Stimulated activated CD8-positive, alpha-beta memory T cell treated with anti-CD3 and anti-CD28 coated beads, Interleukin-15, amount 100 ng/mL, for 4 hours (primary cell): Measurements from ENCODE around the gene HOXD9.

Experiments used
- DNase-seq, 2 donors: peaks; one replicate each; pipeline ENCODE4 v3.0.0-alpha.2; 2020; ENCODE audit warnings: low read depth in 2 of 2

Gene HOXD9

DNA sequence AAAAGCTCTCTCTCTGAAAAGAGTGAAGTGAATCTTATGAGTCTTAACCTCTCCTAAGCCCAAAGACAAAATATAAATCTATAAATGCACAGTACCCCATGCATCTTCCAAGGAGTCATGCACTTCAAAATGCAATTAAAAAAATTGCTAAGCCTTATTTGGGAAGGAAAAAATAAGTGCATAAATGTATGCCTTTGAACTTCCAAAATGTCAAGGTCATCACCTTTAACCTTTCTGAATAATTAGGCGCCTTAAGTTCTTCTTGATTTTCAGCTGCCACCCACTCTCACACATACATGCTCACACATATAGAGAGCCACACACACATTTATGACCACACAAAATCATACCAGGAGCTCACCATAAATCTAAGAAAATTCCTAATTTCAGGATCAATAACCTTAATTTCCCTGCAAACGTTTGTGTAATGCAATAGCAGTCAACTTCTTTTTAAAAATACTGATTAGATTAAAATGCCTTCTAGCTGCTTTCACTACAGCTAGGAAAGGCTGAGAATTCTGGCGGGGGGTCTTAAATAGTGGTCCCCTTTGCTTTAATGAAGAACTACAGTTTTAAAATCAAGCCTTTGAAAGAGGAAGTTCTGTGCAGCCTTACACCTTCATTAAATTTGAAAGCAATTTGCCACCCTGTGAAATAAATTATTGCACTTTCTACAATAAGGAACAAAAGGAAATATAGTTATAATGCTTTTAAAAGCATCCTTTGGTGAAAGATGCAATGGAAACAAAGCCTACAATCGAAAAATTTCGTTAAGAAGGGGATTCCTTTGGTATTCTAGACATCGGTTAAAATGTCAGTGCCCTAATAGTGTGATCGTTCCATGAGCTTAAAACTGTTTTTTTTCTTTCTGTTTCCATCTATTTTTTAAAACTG, 11.9 kb upstream of the HOXD9 start:
- DNase-seq, result no peak

DNA sequence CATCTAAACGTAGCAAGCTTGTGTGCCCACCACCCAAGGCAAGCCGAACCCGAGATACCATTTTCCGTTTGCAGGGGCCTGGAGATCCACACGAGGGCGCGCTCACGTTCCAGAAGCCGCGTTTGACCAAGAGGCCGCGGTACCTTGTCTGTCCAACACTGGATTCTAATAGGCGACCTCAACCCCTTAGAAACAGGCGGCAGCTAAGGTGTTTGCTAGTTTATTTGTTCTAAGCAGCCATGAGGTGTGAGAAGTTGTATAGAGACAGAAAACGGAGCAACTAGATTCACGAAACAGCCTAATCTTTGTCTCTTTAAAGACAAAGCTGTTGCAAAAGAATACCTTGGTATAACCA, 11.2 kb upstream of the HOXD9 start:
- no peak for DNase-seq

DNA sequence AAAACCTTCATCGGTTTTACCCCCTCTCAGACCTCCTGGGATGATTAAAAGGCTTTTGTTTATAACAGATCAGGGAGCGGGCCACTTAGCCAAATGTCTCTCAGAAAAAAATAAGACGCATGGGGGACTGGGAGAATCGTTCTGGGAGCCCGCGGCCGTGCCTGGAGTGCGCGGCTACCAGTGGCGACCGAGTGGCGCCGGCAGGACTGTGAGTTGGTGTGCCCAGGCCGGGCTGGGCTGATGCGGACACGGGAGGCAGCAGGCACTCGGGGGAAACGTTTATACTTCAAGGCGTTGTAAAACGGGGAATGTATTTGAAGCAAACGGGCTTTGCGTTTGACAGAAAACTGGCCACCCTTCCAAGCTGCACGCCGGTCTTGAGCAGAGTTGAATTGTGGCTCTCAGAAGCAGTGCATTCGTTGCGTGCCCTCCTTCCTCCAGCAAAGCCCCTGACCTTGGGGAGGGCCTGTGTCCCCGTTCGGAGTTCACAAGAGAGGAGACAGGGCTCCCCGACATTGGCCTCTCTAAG, 10.6 kb upstream of the HOXD9 start:
- DNase-seq, result no peak

DNA sequence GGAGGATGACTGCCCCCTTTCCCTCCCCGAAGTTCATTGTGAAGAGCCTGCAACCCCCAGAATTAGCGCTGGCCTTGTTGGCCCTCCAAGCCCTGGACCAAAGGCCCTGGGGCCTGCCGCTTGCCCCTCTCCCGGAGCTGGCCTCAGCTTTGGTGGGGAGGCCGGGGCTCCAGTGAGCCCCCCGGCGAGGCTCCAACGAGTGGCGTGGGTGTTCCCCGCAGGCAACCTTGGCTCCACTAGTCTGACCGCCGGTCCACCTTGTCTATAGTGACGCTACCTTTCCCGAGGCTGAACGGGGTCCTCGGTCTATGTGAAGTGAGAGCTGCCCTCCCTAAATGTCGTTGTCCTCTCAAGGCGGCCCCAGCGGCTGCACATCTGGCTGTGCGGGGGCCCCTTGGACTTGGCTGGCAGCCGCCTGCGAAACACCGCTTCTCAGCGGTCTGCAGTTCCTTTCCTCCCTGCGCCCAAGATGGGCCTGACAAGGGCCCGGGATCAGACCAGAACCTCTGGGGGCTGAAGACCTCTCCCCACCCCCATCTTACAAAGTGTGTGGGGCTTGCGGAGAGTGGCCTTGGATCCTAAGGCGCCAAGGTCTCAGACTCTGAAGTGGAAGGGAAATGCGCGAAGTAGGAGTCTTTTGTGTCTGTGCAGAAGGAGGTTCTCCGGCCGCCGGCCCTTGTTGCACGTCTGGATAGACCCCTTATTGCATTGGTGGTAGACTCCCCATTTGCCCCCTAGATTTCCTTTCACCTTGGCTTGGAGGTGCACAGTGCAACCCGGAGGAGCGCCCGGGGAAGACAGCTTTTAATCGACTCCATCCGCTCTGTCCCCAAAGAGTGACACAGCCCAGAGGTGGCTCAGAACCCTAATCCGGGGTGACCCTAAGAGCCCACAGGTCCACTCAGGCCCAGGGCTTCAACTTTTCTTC, 9.9 kb upstream of the HOXD9 start:
- no peak for DNase-seq

DNA sequence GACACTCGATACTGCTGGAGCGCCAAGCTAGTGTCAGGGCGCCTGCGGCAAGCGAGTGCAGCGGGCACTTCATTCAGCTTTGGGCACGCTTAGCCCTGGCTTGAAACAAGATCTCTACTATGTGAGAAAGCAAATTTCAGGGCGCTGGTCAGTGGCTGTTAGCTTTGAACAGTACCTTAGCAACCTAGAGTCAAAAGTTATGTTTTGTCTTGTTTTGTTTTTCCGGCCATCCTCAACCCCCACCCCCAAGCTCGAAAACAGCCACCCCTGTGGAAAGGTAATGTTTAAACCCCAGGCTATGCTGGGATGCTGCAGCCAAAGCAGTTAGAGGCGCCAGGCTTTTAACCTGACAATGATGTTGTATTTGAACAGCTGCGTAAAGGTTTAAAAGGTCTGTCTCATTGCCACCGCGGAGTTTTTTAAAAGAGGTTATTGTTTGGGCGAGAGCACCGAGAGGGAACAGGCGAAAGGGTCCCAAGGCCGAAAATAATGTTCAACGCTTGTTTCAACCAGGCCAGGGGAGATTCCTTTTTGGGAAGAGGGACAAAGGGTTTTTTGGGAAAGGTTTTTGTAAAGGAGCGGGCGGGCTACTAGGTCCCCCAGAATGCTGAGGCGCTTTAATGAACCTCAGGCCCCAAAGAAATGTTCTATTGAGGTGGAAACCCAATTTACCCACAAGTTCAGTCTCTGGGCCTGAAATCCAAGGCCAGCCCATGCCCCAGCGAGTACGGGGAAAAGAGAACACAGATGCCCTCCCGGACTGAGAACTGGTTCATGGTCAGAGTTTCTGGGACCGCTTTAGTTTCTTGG, 8.2 kb upstream of the HOXD9 start:
- no peak for DNase-seq

DNA sequence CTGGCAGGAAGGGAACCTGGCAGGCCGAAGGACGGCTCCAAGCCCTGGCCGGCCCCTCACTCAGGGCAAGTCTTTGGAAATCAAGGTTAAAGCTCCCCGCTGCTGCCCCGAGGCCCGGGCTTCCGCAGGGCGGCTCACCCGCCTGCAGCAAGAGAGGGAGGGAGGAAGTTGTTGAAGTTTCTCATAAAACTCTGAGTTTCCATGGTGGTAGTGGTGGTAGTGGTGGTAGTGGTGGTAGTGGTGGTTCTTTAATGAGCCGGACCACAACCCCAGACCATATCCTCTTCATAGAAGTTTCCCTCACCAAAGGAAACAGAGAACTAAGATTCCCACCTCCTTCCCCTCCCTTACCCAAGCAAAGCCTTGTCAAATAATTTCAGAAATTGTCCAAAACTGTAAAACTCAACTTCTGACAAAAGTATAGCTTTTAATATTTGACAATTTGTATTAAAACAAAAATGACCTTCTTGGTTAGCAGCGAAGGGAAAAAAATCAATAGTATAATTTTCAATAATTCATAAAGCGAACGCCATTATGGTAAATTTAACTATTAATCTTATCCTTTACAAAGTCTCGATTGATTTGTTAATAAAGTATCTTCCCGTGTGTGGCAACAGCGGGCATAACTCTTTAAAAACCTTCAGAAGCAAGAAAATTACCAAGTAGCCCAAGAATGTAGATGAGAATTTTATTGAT, 7.4 kb upstream of the HOXD9 start:
- no peak for DNase-seq

DNA sequence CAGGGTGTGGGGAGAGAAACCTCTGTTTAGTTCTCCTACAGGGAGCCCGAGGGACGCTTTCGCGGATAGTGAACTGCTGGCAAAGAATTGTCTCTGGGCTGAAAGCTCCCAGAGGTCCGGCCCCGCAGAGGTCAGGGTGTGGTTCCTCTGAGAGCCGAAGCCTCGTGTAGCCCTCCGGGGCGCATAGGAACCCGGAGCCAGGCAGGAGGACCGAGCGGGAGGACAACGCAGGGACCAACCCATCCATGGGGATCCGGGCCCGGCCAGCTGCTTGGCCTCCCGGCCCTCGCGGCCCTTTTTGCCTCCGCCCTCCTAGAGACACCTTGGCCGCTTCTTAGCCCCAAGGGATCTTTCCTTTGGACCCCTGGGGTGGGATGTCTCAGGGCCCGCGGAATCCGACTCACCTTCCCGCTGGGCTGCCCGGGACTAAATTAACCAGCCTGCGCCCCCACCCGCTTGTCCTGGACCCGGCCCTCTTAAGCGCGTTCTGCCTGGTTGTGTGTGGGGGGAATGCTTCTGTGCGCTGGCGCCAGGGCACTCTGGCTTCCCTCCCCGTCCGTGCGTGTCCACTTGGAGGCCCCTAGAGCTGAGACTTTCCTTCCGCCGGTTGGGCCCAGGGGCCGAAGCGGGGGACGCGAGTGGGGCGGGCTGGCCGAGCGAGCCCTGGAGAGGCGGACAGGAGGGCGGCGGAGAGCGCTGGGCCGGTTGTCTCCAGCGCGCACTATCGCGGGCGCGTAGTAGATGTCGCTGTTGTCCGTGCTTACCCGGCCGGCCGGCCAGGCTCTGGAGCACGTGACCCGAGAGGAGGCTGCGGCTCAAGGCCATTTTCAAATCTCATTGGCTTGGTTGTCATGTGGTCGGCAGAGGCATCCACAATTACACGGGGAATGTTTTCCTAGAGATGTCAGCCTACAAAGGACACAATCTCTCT, 6.4 kb upstream of the HOXD9 start, which contains the start of gene HOXD10:
Gene HOXD10, plus strand, starts transcription at position 896 of the 931 bp plus-strand sequence. CDS start 56 bp downstream, outside the sequence.
- no peak for DNase-seq

DNA sequence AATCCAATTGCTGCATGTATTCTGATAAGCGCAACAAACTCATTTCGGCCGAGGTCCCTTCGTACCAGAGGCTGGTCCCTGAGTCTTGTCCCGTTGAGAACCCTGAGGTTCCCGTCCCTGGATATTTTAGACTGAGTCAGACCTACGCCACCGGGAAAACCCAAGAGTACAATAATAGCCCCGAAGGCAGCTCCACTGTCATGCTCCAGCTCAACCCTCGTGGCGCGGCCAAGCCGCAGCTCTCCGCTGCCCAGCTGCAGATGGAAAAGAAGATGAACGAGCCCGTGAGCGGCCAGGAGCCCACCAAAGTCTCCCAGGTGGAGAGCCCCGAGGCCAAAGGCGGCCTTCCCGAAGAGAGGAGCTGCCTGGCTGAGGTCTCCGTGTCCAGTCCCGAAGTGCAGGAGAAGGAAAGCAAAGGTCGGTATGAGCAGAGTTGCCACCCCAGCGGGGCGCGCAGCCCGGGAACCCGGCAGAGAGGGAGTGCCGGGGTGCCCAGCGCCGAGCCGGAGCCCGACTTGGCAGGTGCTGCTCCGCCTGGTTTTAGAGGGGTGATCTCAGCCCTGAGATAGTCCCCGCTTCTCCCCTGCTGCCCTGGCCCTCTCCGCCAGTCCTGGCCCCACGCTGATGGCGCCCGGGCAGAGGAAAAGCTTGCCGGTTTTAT, 5.2 kb upstream of the HOXD9 start:
- no peak for DNase-seq

DNA sequence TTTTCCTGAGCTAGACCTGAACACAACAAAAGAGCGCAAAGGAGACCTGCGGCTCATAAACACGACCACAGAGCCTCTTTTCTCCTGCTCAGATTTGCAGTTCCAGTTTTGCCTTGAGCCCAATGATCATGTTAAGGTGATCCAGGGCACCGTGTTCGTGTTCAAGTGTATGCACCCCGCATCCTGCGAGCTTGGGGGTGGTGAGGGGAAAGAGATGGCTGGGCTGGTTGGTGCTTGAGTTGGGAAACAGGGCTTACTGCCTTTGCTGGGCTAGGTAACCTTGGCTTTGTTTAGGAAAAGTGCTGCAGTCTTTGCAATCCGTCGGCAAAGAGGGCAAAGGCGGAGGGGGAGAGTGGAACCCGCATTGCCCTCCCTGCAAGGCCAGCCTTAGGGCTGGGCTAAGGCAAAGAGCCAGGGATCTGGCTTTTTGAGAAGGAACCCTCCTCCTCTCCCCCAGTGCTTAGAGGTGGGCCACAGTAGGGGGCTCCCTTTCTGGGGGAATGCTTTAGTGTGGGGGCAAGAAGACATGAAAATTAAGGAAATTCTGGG, 4.6 kb upstream of the HOXD9 start:
- no peak for DNase-seq

DNA sequence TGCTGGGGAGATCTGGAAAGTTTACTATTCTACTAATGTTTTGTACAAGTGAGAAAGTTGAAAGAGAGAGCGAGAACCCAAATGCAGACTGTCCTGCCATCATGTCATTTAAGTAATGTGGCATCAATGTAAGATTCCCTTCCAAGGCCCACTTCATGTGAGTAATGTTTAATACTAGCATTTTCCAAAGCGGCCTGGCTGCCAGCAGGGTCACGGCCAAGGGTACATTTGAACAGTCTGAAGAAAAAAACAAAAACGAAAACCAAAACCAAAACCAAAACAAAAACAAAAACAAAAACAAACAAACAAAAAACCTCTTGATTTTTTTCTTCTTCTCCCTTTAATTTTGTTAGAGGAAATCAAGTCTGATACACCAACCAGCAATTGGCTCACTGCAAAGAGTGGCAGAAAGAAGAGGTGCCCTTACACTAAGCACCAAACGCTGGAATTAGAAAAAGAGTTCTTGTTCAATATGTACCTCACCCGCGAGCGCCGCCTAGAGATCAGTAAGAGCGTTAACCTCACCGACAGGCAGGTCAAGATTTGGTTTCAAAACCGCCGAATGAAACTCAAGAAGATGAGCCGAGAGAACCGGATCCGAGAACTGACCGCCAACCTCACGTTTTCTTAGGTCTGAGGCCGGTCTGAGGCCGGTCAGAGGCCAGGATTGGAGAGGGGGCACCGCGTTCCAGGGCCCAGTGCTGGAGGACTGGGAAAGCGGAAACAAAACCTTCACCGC, 3.7 kb upstream of the HOXD9 start:
- DNase-seq, result no peak

DNA sequence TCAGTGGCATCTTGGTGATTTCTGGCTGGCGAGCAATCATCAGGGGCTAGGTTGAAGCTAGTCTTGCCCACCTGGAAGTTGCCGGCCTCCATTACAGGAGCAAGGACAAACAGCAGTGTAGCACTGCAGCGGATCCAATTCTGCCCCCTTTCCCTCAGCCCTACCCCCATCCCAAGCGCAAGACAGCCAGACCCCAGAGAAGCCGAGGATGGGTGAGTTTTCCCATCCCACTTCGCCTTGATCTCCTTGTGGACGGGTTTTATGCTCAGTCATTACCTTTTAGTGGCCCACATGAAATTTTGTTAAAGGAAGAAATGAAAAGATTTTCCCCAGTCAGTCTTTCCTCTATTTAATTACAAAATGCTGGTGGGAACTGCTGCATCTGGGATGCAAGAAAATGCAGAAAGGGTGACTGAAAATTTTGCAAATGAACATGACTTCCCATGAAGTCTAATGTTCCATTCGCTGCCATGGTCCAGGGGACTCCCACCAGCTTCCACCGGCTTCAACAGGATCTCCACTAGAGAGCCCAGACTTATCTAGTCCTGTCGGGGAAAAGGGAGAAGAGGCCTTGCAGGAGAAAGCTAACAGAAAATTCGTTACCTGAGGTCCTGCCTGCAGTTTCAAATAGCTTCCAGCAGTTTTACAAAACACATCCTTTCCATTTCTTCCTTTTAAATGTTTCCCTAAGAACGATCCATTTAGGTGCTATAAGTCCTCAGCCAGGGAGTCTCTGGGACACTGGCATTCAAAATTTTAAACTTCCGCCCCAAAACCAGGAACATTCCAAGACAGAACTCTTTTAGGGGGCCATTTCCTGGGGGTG, 1.9 kb upstream of the HOXD9 start:
- DNase-seq, result no peak

DNA sequence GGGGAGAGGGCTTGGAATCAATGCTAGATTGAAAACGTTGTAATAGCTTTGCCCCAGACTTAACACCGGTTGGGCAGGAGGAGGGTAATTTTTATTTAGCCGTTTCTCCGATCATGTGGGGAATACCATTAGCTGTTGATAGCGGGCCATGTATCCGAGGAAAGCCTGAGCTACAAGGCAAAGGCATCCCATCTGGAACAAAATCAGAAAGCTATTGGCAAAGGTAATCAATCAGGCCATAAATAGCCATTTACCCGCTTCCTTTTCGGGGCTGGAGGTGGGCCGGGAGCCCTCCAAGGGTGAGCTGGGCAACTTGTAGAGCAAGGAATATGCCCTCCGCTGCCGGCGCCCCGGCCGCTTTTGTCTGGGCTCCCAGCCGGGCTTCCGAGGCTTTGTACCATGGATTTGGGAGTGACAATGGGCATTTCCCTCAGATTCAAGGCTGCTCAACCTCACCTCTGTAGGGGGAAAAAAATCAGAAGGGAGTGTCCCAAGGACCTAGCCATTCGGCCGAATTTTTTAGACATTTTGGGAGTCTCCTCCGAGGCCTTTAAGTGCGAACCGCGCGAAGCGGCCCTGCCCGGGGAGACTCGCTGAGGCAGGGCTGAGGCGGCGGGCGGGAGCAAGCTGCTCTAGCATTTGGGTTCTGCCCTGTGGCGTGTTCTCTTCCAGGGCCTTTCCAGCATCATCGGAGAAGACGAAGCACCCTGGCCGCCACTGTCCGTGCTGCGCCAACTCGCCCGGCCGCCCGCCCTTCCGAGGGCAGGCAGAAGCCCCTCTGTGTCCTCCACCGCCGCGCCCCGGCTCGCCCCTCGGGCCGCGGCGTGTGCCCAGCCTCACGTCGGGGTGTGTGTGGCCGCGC, 1.1 kb upstream of the HOXD9 start:
- DNase-seq, result no peak

DNA sequence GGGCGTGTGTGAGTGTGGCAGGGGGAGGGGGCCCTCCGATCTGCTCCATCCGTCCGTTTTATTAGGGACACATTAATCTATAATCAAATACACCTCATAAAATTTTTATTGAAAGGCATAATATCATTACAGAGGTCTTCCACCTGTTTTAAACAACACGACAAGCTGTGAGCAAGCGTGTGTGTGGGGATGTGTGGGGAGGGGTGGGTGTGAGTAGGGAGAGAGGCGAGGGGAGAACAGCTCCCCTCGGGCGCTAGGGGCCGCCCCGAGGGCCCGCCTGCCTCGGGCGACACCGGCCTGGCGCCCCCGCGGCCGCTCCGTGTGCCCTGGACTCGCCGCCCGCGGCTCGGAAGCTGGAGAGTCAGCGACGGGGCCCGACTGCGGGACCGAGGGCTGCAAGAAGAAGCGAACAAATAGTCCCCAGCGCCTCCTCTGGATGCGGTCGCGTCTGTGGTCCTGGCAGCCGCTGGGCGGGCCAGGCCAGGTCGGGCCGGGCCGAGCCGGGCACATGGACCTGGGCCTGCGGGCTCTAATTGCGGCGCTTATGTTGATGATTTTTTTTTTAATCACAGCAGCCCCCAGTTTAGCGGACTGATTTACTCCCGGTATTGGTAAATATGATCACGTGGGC, 352 bp upstream of the HOXD9 start:
- DNase-seq, result no peak

DNA sequence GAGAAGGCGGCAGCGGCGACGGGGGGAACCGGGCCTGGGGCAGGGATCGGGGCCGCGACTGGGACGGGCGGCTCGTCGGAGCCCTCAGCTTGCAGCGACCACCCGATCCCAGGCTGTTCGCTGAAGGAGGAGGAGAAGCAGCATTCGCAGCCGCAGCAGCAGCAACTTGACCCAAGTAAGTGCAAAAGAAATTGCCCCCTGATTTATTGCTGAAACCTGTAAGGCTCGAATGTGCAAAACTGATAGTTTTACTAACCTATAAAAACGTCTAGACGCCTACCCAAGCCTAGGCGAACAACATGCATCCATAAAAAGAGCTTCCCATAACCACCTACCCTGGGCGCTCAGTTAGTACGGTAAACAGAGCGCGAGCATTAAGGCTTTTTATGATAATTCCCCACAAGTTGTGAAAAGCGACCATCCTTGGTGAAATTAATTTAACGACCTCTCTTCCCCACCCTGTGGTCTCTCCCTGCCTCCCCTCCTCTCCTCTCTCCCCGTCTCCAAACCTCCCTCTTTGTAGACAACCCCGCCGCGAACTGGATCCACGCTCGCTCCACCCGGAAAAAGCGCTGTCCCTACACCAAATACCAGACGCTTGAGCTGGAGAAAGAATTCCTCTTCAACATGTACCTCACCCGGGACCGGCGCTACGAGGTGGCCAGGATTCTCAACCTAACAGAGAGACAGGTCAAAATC, 1.0 kb downstream of the HOXD9 start:
- no peak for DNase-seq
